ENCODE data around the gene SLC25A26.
"Not testable (repeated sequence)": the region's sequence is repeated elsewhere in the genome, so short reads cannot be mapped to it uniquely, and the experiment has no call there.

GRCh38 chr3:66226093-66226492 is 5.3 kb downstream of the SLC25A26 start:
- TF ChIP-seq, protein P1, sequence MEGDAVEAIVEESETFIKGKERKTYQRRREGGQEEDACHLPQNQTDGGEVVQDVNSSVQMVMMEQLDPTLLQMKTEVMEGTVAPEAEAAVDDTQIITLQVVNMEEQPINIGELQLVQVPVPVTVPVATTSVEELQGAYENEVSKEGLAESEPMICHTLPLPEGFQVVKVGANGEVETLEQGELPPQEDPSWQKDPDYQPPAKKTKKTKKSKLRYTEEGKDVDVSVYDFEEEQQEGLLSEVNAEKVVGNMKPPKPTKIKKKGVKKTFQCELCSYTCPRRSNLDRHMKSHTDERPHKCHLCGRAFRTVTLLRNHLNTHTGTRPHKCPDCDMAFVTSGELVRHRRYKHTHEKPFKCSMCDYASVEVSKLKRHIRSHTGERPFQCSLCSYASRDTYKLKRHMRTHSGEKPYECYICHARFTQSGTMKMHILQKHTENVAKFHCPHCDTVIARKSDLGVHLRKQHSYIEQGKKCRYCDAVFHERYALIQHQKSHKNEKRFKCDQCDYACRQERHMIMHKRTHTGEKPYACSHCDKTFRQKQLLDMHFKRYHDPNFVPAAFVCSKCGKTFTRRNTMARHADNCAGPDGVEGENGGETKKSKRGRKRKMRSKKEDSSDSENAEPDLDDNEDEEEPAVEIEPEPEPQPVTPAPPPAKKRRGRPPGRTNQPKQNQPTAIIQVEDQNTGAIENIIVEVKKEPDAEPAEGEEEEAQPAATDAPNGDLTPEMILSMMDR (IDR thresholded peaks at IDR 0.05), result not testable (repeated sequence)
- TF ChIP-seq POLR2AphosphoS5 (IDR thresholded peaks at IDR 0.05), result not testable (repeated sequence)

All from transverse colon (tissue), 4 donors.